Activated CD8-positive, alpha-beta memory T cell treated with anti-CD3 and anti-CD28 coated beads for 1 hour (primary cell): ENCODE results near the gene TPM1.
"Not testable (repeated sequence)": the region's sequence is repeated elsewhere in the genome, so short reads cannot be mapped to it uniquely, and the experiment has no call there.

Source experiments
- DNase-seq, 2 donors: peaks; one replicate each; pipeline ENCODE4 v3.0.0-alpha.2; 2020; ENCODE audit warnings: low read depth in 1 of 2; ENCODE audit errors: extremely low read depth in 1 of 2

Gene TPM1

DNA sequence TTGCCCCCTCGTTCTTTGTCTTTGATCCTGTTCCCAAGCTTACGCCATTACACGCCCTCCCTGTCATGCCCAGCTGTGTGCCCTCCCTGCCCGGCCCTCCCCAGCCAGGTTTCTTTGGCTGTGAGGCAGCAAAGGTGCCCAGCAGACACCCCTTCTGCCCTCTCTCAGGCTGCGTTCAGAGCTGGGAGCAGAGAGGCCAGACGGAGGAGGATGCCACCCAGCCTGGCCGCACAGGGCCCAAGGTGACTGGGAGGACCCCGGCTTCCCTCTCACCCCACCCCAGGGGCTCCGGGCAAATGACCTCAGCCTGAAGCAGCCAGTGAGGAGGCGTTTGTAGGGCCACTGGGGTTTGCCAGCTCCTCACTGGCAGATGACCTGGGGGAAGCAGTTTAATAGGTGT is 48.3 kb downstream of the TPM1 start:
- no peak for DNase-seq

DNA sequence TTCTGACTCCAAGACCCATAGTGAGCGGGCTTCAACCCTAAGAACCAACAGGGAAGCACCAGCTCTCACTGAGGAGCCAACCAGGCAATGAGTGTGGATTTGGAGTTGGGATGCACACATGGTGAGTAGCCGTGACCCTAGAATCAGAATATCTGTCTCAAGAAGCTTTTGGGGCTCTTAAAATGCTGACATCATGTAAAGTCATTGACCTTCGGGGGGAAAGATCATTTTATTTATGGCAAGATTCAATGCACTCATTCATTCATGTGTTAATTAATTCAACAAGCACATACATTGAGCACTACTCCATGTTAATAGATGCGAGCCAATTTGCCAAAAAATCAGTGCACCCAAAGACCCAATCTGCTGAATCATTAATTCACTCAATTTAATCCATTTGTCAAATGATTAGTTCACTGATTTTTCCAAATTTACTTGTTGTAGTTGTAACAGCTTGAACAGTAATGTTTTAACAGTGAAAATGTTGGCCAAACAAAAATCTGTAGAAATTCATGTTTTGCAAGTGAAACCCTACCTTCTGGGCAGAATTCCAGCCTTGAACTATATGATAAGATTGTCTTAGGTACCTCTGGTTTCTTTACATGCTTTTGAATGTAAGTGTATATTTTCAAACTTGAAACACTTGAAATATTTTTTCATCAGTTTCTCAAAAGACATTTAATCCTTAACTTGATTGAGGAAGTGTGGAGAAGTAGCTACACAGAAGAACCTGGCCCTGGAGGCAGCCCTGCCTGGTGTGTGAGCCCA is 49.3 kb downstream of the TPM1 start:
- no peak for DNase-seq

DNA sequence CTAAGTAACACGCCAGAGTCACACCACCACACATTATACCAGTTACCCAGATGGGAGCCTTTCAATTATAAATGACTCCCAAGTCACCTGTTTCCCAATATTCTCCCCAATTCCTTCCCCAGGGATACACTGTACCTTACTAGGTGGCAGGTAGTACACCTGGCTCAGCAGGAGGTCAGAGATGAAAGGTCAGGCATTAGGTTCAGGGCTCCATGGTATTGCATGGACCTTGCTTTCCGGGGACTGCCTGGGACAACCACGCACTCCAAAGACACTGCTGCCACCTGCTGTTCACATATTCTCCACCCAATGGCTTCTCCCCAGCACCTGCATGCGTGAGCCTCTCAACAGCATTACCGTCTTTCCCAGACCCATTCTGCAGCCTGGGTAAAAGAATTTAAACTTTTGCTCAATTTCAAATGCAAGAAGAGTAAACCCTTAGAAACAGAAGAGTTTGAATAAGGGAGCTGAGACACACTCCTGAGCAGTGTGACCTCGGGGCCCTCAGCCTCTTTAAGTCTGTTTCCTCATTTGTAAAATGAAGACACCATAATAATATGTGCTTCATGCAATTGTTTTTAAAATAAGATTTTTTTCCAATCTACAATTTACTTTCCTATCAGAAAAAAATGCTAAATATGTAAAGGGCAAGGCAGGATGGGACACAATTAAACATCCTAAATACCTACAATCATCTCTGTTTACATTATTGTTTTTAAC is 51.1 kb downstream of the TPM1 start:
- peak; percentile 31 to 58 for DNase-seq

DNA sequence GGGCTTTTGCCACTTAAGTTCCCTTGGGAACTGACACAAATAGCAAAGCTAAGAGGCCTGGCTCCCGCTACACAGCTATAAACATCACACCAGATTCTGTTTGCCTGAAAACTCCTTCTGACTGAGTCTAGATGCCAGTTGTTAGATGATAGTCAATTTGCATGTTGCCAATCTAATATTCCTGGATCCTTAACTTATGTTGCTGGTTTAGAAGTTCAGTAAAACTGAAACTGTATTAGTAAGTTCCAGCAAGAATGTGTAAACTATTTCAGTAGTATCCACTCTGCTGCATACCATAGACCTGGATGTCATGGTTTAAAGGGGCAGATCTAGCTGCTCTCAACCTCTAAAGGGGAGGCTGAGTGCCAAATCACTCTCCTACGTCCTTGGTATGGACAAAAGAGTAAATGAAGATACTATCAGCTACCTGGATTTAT is 52.0 kb downstream of the TPM1 start:
- DNase-seq: no peak

DNA sequence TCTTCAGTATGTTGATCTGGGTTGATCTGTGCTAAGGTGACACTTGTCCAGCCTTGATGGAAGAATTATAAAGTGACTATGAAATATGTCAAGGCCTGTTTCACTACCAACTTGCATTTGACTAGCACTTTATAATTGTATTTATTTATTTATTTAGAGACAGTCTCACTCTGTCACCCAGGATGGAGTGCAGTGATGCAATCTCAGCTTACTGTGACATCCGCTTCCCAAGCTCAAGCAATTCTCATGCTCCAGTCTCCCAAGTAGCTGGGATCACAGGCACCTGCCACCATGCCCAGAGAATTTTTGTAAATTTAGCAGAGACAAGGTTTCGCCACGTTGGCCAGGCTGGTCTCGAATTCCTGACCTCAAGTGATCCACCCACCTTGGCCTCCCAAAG is 53.6 kb downstream of the TPM1 start:
- no peak for DNase-seq

DNA sequence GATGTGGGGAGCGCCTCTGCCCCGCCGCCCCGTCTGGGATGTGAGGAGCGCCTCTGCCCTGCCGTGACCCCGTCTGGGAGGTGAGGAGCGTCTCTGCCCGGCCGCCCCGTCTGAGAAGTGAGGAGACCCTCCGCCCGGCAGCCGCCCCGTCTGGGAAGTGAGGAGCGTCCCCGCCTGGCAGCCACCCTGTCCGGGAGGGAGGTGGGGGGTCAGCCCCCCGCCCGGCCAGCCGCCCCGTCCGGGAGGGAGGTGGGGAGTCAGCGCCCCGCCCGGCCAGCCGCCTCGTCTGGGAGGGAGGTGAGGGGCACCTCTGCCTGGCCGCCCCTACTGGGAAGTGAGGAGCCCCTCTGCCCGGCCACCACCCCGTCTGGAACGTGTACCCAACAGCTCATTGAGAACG is 56.4 kb downstream of the TPM1 start:
- DNase-seq: not testable (repeated sequence)

DNA sequence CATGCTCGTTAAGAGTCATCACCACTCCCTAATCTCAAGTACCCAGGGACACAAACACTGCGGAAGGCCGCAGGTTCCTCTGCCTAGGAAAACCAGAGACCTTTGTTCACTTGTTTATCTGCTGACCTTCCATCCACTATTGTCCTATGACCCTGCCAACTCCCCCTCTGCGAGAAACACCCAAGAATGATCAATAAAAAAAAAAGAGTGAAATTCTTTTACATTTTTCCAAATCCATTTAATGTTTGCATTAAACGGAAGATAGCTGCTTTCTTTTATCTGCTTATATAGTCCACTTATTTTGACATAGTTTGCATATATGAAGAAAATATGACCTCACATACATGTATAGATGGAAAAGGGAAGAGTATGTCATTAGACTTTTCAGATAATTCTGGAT is 57.0 kb downstream of the TPM1 start:
- DNase-seq: not testable (repeated sequence)

DNA sequence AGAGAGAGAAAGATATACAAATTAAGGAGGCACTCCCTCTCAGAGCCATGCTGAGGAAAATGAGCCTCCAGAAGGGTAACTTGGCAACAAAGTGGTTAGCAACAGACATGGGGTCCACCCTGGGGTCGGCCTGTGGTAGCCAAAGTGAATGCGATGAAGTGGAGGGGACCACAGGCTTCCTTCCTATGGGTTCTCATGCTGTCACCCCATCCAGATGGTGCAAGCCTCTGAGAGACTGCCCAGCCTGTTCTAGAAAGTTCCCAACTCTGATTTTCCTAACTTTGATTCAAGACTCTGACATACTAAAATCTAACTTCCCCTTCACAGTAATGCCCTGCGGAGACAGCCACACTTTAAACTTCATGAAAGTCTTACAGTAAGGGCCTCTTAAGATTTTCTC is 60.9 kb downstream of the TPM1 start:
- no peak for DNase-seq

DNA sequence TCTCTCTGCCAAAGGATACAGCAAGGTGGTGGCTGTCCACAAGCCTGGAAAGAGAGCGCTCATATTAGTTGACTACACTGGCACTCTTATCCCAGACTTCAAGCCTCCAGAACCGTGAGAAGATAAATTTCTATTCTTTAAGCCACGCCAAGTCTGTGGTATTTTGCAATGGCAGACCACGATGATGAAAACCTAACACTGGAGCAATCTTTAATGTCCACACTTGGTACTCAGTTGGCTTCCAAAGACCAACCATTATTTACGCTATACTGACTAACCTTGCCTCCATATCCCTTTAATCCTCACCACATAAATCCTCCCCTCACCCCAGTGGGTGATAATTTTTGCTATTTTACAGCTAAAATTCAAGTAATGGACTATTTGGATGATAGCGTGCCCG is 62.2 kb downstream of the TPM1 start:
- DNase-seq: no peak

DNA sequence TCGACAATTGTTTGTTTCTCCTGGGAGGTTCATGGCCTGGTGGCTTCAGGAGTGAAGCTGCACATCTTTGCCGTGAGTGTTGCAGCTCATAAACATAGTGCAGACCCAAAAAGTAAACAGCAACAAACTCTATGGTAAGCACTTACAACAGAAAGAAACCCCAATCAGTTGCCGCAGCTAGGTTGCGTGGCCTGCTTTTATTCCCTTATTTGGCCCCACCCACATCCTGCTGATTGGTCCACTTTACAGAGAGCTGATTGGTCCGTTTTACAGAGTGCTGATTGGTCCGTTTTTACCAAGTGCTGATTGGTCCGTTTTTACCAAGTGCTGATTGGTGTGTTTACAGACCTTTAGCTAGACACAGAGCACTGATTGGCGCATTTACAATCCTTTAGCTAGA is 62.8 kb downstream of the TPM1 start:
- not testable (repeated sequence) for DNase-seq

DNA sequence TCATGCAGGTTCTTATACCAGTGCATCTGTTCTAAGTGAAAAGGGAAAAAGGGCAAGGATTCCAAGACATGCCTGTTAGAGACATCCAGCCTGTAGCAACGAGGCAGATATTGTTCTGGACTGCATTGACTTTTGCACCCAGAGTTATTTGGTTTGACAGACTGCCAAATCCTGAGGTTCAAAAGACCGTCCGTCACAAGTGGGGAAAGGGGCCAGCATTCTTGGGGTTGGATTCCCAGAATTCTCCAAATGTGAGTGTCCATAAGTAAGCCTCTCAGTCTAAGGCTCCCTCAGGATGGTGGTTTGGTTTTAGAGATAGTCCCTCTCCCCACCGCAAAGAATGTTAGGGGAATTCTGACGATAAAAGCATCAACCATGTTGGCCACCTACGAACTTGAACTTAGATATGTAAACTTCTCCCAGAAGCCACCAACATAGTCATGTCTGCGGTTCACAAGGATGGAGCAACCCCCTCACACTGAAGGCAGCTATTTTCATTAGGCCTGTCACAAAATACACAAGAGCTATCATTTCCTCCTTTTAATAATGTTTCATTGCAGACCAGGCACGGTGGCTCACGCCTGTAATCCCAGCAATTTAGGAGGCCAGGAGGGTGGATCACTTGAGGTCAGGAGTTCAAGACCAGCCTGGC is 65.5 kb downstream of the TPM1 start:
- DNase-seq: no peak

DNA sequence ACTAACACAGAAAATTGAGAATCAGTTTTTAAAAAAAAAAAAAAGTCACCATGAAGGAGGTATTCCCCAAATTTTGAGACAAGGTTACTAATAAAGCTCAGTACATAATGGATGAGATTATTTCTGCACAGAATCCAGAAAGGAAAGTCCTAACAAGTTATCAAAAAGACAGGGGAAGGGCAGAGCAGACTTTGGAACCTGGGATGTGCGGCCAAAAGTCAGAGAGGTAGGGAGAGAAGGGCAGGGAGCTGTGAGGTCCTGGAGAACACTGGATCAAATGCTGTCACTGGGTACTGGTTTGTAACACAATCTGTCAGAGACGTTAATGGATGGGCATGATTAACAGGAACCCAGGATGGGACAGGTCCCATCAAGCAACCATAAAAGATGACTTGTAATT is 67.0 kb downstream of the TPM1 start:
- no peak for DNase-seq

DNA sequence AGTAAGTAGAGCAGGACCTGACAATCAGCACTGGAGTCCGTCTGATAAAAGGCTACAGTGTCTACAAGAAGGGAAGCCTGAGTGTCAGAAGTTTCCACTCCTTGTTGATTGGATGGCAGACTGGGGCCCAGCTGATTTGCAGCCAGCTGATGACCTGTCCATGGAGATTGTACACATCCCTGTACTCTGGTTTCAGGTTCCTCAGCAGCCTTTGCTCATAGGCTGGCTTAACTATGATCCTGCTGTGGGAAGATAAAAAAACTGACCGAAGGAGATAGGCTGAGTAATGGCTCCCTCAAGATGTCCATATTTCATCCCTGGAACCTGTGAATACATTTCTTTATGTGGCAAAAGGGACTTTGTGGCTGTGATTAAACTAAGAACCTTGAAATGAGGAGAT is 67.4 kb downstream of the TPM1 start:
- no peak for DNase-seq

DNA sequence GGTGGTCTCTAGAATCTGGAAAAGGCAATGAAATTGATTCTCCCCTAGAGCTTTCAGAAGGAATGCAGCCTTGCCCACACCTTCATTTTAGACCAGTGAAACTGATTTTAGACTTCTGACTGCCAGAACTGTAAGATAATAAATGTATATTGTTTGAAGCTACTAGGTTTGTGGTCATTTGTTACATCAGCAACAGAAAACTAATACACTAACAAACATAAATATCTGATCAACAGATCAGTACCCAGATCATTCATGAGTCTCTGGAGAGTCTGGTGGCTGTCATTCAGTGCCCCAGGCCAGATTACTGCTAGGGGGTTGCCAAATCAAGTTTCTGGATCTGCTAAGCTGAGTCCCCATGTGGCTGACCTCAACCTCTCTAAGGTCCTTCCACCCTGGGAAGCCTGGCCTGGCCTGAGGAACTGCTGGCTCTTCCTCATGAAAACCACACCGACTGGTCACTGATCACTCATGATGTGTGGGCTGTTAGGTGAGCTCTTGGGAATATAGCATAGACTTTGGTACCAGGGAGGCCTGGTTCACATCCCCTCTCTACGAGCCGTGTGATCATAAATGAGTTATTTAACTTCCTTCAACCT is 68.0 kb downstream of the TPM1 start:
- DNase-seq: no peak

DNA sequence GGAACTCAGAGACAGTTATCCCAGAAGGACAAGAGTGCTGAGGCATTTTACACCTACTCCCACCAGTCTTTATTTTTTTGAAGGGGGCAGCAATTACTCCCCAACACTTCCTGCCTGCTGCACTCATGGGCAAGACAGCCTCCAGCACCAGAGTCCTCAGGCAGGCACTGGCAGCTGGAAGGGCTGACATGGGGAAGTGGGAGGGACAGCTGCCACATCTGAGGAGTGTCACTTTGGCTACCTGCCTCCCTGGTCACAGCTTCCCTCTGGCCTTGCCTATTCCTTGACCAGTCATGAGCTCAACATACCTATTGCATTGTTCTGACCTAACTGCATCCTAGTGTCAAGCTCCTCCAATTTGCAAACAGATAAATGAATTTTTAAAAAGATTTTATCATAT is 68.9 kb downstream of the TPM1 start:
- DNase-seq: no peak

DNA sequence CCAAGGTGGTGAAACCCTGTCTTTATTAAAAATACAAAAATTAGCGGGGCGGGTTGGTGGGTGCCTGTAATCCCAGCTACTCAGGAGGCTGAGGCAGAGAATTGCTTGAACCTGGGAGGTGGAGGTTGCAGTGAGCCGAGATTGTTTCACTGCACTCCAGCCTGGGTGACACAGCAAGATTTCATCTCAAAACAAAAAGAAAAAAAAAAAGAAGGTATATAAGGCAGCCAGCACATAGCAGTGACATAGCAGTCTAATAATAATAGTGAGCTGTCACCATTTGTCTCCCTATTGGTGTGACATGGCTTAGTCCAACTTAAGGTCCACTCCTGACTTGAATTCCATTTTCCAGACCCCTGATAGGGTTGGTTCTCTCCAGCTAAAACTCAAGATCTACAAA is 70.3 kb downstream of the TPM1 start:
- DNase-seq: no peak

DNA sequence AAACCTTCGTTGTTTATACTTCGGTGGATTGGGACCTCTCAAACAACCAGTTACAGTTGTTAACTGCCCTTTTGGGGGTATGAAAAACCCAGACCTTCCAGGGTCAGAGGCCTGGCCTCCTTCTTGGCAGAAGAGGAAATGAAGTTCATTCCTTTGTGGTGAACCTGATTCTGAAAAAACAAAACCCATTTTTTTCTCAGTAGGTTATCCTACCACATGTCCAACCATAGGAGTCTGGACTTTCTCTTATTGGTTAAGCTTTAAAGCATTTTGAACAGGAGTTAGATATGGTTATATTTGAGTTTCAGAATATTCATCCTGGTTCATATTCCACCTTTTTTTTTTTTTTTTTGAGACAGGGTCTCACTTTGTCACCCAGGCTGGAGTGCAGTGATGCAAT is 71.9 kb downstream of the TPM1 start:
- no peak for DNase-seq
